Vagina (tissue), 2 donors: Measurements from ENCODE around the gene KIRREL3. TPM values are rescaled to one million over a fixed set of nuclear protein-coding genes. Genes with fewer than 3 reads are reported as not detected.

ENCODE experiments used
- DNase-seq, 2 donors: peaks; one replicate each; pipeline ENCODE4 v3.0.0-alpha.2; 2017; ENCODE audit errors: extremely low spot score in 2 of 2
- H3K27ac ChIP-seq: fragments of 200-600 bp; sonication (generic); one replicate; pipeline ENCODE4 v1.5.1; 2019
- H3K27me3 ChIP-seq: fragments of 200-600 bp; sonication (generic); one replicate; pipeline ENCODE4 v1.5.1; 2019
- H3K36me3 ChIP-seq, 2 donors: fragments of 200-600 bp; sonication (generic); one replicate each; pipeline ENCODE4 v1.5.1; 2017 to 2019
- H3K4me1 ChIP-seq: fragments of 200-600 bp; sonication (generic); one replicate; pipeline ENCODE4 v1.5.1; 2019
- H3K4me3 ChIP-seq, 2 donors: fragments of 200-600 bp; sonication (generic); 1 replicate in 1 of 2; 2 replicates in 1 of 2; pipeline ENCODE4 v1.5.1; 2016 to 2019
- H3K9me3 ChIP-seq: fragments of 200-600 bp; sonication (generic); one replicate; pipeline ENCODE4 v1.5.1; 2019
- POLR2A ChIP-seq, 2 donors: fragments of 450-650 bp; IDR thresholded peaks; one replicate each; pipeline ENCODE4 v1.6.1; 2017; ENCODE audit warnings: antibody characterized with exemption in 2 of 2, mild to moderate bottlenecking in 2 of 2, moderate library complexity in 2 of 2
- POLR2AphosphoS5 ChIP-seq, 2 donors: sonication (generic); formaldehyde crosslinking; IDR thresholded peaks; one replicate each; pipeline ENCODE4 v1.9.0; 2017; ENCODE audit warnings: antibody characterized with exemption in 2 of 2, mild to moderate bottlenecking in 2 of 2, low read depth in 1 of 2; ENCODE audit not compliant: insufficient read depth in 1 of 2
- intact Hi-C: fragments of 100-400 bp; cut with DNase I; formaldehyde crosslinking; loops from one replicate; pipeline ENCODE4 v1.15.1; 2023
- total RNA-seq: library from RNA; depleted of rRNA; stranded (reverse); fragments of >200 nt; gene quantifications from one replicate; pipeline ENCODE4 v1.2.3, GENCODE V29; 2016
- TF ChIP-seq, protein P1 (sequence below), 3 experiments: fragments of 450-650 bp in 2 of 3; fragments of 200-600 bp in 1 of 3; sonication (generic) in 1 of 3; IDR thresholded peaks; one replicate each; pipeline ENCODE4 v1.5.1; 2017 to 2019; ENCODE audit warnings: antibody characterized with exemption in 3 of 3, mild to moderate bottlenecking in 2 of 3, moderate library complexity in 2 of 3

The KIRREL3 gene
- total RNA-seq, 1 donor from 2014 or later: not detected

DNA sequence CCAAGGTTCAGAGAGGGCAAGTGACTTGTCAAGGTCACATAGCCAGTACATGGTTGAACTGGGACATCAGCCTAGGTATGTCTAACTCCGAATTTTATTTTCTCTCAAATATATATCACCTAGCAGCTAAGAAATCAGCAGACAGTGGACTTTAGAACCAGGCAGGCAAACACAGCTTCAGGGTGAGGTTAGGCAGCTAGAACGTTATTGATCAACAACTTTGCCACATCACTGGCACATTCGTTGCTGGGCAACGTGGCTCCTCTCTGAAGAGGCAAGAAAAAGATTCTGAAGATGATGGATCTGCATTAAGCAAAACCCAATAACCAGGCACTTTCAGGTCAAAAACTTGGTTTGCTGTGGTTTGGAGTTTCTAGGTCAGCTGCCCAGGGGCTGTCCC lies 258.0 kb downstream of the KIRREL3 start:
- Histone ChIP-seq H3K9me3 (no peaks in the 10 kb centered on the region), H3K27me3 (no peaks in the 10 kb centered on the region), H3K4me3 (no peak overlapping the region), H3K36me3 (no peaks in the 10 kb centered on the region), H3K4me1 (no peaks in the 10 kb centered on the region), H3K27ac (no peak overlapping the region)
- intact Hi-C loops: no loop called here
- no peak for DNase-seq
- no peak for TF ChIP-seq POLR2A (IDR thresholded peaks at IDR 0.05)
- no peak for TF ChIP-seq POLR2AphosphoS5 (IDR thresholded peaks at IDR 0.05; ENCODE audit: insufficient read depth in 1 of 2, low read depth in 1 of 2)
- TF ChIP-seq, protein P1, sequence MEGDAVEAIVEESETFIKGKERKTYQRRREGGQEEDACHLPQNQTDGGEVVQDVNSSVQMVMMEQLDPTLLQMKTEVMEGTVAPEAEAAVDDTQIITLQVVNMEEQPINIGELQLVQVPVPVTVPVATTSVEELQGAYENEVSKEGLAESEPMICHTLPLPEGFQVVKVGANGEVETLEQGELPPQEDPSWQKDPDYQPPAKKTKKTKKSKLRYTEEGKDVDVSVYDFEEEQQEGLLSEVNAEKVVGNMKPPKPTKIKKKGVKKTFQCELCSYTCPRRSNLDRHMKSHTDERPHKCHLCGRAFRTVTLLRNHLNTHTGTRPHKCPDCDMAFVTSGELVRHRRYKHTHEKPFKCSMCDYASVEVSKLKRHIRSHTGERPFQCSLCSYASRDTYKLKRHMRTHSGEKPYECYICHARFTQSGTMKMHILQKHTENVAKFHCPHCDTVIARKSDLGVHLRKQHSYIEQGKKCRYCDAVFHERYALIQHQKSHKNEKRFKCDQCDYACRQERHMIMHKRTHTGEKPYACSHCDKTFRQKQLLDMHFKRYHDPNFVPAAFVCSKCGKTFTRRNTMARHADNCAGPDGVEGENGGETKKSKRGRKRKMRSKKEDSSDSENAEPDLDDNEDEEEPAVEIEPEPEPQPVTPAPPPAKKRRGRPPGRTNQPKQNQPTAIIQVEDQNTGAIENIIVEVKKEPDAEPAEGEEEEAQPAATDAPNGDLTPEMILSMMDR (IDR thresholded peaks at IDR 0.05): no peak

DNA sequence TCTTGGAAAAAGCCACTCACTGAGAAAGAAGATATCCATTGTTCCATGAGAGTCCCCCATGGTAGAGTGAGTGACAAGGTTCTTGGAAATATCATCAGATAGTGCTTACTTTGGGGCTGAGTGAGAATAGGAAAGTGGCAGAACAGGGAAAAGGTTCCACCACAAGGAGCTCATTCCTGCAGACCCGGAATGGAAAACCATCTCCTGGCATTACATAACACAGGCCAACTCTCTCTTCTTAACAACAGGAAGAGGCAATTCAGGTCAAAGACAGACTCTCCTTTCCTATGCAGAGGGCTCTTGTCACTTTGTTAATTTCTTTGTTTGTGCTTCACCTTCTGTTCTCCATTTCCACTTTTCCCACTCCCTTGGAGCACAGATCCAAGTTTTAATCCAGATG lies 259.7 kb downstream of the KIRREL3 start:
- Histone ChIP-seq H3K27me3 (no peaks in the 10 kb centered on the region), H3K4me3 (no peak overlapping the region), H3K27ac (no peak overlapping the region), H3K4me1 (no peaks in the 10 kb centered on the region), H3K9me3 (no peaks in the 10 kb centered on the region), H3K36me3 (no peaks in the 10 kb centered on the region)
- intact Hi-C loops: no loop called here
- TF ChIP-seq POLR2AphosphoS5 (IDR thresholded peaks at IDR 0.05; ENCODE audit: insufficient read depth in 1 of 2, low read depth in 1 of 2) (no peak), POLR2A (IDR thresholded peaks at IDR 0.05) (no peak)
- TF ChIP-seq, protein P1 (IDR thresholded peaks at IDR 0.05): no peak
- no peak for DNase-seq

DNA sequence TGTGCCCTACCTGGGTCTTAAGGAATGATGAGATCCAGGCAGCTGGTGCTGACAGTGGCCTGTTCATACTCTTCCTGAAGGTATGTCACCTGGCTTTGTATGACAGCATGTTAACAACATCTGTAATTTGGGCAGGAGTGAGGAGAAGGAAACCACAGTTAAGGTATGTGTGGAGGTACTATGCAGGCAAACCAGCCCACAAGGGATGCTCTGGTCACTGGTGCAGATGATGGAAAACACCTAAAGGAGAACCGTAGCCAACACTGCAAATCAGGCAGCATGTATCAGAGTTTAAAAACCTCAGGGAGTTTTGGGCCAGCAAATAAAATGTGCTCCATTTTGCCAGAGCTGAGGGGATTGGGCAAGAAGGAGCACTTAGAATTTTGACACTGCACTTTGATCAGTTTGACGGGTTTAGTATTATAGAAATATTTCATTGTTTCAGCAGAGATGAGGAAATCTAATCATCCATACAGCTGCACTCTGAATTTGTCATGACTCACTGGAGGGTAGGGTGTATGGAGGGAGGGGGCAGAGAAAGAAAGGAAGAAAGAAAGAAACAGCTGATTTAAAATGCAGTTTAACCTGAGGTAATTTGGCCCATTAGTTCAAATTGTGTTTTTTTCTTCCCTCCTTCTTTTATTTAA lies 260.9 kb downstream of the KIRREL3 start:
- H3K27ac ChIP-seq: no peak overlapping the region
- no peaks in the 10 kb centered on the region for H3K36me3 ChIP-seq
- TF ChIP-seq POLR2AphosphoS5 (IDR thresholded peaks at IDR 0.05; ENCODE audit: insufficient read depth in 1 of 2, low read depth in 1 of 2) (no peak), POLR2A (IDR thresholded peaks at IDR 0.05) (no peak)
- TF ChIP-seq, protein P1 (IDR thresholded peaks at IDR 0.05): no peak
- no peaks in the 10 kb centered on the region for H3K9me3 ChIP-seq
- no peak for DNase-seq
- H3K27me3 ChIP-seq: no peaks in the 10 kb centered on the region
- no peak overlapping the region for H3K4me3 ChIP-seq
- no peaks in the 10 kb centered on the region for H3K4me1 ChIP-seq
- intact Hi-C loops: no loop called here

DNA sequence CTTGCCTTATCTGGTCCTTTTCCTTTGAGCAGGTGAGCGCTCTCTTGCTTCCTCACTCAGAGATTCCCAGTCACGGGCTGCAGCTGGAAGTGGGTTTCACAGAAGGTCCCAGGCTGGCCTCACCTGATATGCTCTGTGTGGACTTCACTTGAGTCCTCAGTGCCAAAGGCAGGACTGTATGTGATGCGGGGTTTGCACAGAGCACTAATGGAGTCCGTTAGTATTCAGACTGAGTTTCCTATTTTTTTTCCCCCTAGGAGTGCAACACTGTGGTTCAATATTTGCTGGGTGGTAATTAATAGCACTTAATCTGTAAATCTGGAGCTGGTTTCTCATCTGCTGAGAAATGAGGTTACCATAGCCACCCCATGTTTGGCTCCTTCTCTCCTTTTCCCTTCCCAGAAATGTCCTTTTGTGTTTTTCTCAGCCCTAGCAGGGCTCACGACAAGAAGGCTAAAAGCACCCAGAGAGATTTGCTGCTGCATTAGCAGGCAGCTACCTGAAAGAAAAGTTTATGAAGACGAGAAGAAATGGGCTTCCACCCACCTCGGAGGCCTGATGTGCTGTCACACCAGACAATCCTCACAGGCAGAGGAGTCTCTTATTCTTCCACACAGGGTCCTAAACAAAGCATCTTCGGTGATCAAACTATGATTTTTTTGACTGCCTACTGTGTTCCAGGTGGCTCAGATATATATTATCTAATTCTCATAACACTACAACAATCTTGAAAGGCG lies 262.1 kb downstream of the KIRREL3 start:
- no peak for DNase-seq
- H3K27me3 ChIP-seq: no peaks in the 10 kb centered on the region
- TF ChIP-seq, protein P1 (IDR thresholded peaks at IDR 0.05): no peak
- no peak for TF ChIP-seq POLR2AphosphoS5 (IDR thresholded peaks at IDR 0.05; ENCODE audit: insufficient read depth in 1 of 2, low read depth in 1 of 2)
- H3K4me3 ChIP-seq: no peak overlapping the region
- H3K4me1 ChIP-seq: no peaks in the 10 kb centered on the region
- intact Hi-C loops: no loop called here
- H3K36me3 ChIP-seq: no peaks in the 10 kb centered on the region
- no peak overlapping the region for H3K27ac ChIP-seq
- H3K9me3 ChIP-seq: no peaks in the 10 kb centered on the region
